Body of pancreas (tissue), 4 donors: Measurements from ENCODE around the gene CDH4. TPM values are rescaled to one million over a fixed set of nuclear protein-coding genes. Genes with fewer than 3 reads are reported as not detected.
"Not testable (repeated sequence)": the region's sequence is repeated elsewhere in the genome, so short reads cannot be mapped to it uniquely, and the experiment has no call there.

ENCODE experiments used
- ATAC-seq: fragments of 150-250 bp; one replicate; pipeline ENCODE4 v1.9.1; 2016
- DNase-seq, 4 donors: peaks; one replicate each; pipeline ENCODE4 v3.0.0-alpha.2; 2019
- H3K27ac ChIP-seq, 4 donors: fragments of 200-600 bp; sonication (generic); 1 replicate in 3 of 4; 2 replicates in 1 of 4; pipeline versions ENCODE4 v1.5.1 to v1.6.1; 2016 to 2019; ENCODE audit warnings: mild to moderate bottlenecking in 1 of 4, mixed read lengths in 1 of 4, moderate library complexity in 1 of 4
- H3K27me3 ChIP-seq, 2 donors: fragments of 200-600 bp; sonication (generic); one replicate each; pipeline ENCODE4 v1.6.0; 2016; ENCODE audit warnings: mild to moderate bottlenecking in 1 of 2
- H3K36me3 ChIP-seq, 2 donors: fragments of 200-600 bp; sonication (generic); replicated peaks in 1 of 2; 2 replicates each; pipeline ENCODE4 v1.5.1; 2016; ENCODE audit warnings: low read depth in 2 of 2; ENCODE audit not compliant: insufficient read depth in 1 of 2
- H3K4me1 ChIP-seq: fragments of 200-600 bp; sonication (generic); one replicate; pipeline ENCODE4 v1.6.0; 2016
- H3K4me3 ChIP-seq, 2 donors: fragments of 200-600 bp; sonication (generic); 1 replicate in 1 of 2; 2 replicates in 1 of 2; pipeline ENCODE4 v1.5.1; 2016 to 2019
- H3K9me3 ChIP-seq, 3 donors: fragments of 200-600 bp; sonication (generic); 1 replicate in 2 of 3; 2 replicates in 1 of 3; pipeline ENCODE4 v1.5.1; 2016
- POLR2A ChIP-seq, 3 donors: fragments of 450-650 bp; IDR thresholded peaks; one replicate each; pipeline ENCODE4 v1.6.1; 2016; ENCODE audit warnings: antibody characterized with exemption in 3 of 3, mild to moderate bottlenecking in 2 of 3
- WGBS, 2 donors: methylation state at CpG; one replicate each; pipeline ENCODE4 v1.1.5; 2017; 5-methylcytosine and 5-hydroxymethylcytosine counted together
- intact Hi-C: fragments of 100-400 bp; cut with DNase I; formaldehyde crosslinking; loops from one replicate; pipeline ENCODE4 v1.15.1; 2023
- total RNA-seq, 2 donors: library from RNA; depleted of rRNA; stranded (reverse); fragments of >200 nt; gene quantifications; one replicate each; pipeline ENCODE4 v1.1.0, GENCODE V29; 2016
- TF ChIP-seq, protein P1 (sequence below), 7 experiments: fragments of 450-650 bp in 4 of 7; fragments of 200-600 bp in 3 of 7; sonication (generic) in 3 of 7; IDR thresholded peaks; one replicate each; pipeline ENCODE4 v1.5.1; 2016 to 2019; ENCODE audit warnings: antibody characterized with exemption in 7 of 7

The CDH4 gene
- total RNA-seq, 2 donors from 2014 or later, result 0.33 to 0.52 TPM

DNA sequence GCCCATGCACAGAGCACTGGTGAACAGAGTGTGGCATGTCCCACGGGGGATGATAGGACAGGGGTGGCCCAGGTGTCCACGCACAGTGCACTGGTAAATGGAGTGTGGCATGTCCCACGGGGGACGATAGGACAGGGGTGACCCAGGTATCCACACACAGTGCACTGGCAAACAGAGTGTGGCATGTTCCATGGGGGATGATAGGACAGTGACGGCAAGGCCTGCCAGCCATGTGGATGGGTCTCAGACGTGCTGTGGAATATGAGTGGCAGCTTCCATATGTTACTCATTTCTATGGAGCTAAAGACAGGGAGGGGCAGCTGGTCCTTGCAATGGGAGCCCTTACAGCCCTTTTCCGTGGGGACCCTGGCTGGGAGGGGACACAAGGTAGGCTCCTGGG lies 168.7 kb downstream of the CDH4 start:
- ATAC-seq, result no peak

DNA sequence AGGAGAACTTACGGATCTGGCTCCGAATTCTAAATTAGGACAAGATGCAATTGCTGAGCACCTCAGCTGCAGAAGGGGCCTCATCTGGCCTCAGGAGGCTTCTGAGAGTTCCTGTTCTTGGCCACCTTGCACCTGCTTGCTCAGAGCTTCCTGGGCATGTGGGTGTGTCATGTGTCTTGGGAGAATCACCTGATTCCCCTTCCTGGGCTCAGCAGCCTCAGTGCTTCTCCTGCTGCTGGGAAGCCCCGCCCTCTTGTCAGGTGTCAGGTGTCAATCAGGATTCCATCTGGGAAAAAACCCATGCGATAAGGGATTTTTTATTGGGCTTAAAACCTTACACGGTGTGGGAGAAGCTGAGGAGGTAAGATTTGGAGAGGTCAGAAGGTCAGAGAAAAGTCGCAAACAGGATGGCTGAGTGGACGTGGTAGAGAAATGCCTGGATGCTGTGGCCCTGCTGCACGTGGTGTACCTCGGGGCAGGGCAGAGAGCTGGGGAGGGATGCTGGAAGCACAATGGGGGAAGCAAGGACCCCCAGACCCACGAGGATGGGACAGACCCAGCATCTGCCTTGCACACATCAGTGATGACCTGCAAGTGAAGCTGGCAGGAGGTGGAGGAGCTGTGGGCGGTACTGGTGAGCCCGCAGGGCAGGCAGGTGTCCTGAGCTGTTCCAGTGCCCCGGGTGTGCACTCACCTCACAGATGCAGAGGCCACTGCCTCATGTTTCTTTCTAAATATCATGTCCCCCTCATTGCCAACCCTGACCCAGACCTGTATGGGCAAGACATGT lies 170.8 kb downstream of the CDH4 start:
- intact Hi-C loops, result no loop called here
- no peaks in the 10 kb centered on the region for H3K9me3 ChIP-seq
- no peak for TF ChIP-seq POLR2A (IDR thresholded peaks at IDR 0.05)
- TF ChIP-seq, protein P1, sequence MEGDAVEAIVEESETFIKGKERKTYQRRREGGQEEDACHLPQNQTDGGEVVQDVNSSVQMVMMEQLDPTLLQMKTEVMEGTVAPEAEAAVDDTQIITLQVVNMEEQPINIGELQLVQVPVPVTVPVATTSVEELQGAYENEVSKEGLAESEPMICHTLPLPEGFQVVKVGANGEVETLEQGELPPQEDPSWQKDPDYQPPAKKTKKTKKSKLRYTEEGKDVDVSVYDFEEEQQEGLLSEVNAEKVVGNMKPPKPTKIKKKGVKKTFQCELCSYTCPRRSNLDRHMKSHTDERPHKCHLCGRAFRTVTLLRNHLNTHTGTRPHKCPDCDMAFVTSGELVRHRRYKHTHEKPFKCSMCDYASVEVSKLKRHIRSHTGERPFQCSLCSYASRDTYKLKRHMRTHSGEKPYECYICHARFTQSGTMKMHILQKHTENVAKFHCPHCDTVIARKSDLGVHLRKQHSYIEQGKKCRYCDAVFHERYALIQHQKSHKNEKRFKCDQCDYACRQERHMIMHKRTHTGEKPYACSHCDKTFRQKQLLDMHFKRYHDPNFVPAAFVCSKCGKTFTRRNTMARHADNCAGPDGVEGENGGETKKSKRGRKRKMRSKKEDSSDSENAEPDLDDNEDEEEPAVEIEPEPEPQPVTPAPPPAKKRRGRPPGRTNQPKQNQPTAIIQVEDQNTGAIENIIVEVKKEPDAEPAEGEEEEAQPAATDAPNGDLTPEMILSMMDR (IDR thresholded peaks at IDR 0.05), result no peak
- no peak for ATAC-seq
- no peak overlapping the region for H3K27ac ChIP-seq
- DNase-seq, result no peak
- no peaks in the 10 kb centered on the region for H3K4me1 ChIP-seq
- WGBS, 2 donors, result 34 to 45% methylated on average over 11 to 13 of the region's 13 CpGs
- no peaks in the 10 kb centered on the region for H3K36me3 ChIP-seq
- H3K4me3 ChIP-seq, result no peak overlapping the region
- no peaks in the 10 kb centered on the region for H3K27me3 ChIP-seq

More for the DNA sequence above, 168.7 kb downstream of the CDH4 start:
- Histone ChIP-seq H3K27ac (no peak overlapping the region), H3K4me3 (no peak overlapping the region), H3K4me1 (no peaks in the 10 kb centered on the region), H3K27me3 (no peaks in the 10 kb centered on the region), H3K9me3 (no peaks in the 10 kb centered on the region), H3K36me3 (no peaks in the 10 kb centered on the region)
- WGBS, 2 donors, result 72 to 73% methylated on average over 7 of the region's 7 CpGs
- no peak for DNase-seq
- TF ChIP-seq POLR2A (IDR thresholded peaks at IDR 0.05), result no peak
- TF ChIP-seq, protein P1 (IDR thresholded peaks at IDR 0.05), result no peak
- intact Hi-C loops, result no loop called here

DNA sequence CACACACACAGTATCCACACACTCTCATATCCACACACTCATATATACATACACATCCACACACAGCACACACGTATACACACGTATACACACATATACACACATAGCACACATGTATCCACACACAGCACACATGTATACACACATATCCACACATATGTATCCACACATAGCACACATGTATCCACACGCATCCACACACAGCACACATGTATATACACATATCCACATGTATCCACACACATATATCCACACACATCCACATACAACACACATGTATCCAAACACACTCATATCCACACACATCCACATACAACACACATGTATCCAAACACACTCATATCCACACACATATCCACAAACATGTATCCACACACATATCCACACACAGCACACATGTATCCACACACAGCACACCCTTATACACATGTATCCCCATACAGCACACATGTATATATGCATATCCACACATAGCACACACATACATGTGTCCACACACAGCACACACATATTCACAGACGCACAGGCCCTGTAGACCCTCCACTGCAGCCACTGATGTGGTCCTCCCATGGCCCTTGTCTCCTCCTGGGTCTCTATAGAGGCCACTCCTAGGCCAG lies 172.1 kb downstream of the CDH4 start:
- no peak overlapping the region for H3K27ac ChIP-seq
- no peak for ATAC-seq

DNA sequence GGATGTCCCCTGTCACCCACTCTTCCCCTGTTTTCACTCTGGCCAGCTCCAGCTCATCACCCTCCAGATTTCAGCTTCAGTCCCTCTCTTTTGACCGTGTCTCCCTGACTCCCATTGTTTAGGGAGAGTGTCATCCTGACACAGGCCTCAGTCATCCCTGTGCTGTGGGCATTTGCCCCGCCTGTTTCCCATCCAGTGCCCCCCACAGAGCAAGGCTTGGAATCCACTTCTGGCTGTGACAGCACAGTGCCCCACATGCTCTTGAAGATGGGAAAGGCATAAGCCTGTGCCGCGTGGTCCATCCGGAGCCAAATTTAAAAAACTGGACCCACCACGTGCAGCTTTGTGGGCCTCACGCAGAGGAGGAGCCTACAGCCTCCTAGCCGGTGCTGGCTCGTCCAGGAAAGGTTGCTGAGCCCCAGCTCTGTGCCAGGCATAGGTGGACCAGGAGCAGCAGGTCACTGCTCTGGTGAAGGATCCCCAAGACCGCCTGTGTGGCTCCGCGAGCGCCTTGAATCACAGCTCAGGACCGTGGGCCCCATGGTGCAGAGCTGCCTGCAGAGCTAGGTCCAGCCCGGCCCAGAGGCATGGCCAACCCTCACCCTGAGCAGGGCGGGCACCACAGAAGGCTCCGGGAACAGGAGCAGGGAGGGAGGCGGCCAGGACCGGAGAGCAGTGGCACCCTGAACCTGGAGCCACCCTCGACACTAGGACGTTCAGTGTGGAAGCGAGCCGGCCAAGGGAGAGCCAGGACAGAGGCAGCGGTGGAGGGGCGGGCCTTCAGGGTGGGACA lies 172.8 kb downstream of the CDH4 start:
- Histone ChIP-seq H3K4me1 (no peaks in the 10 kb centered on the region), H3K27ac (no peak overlapping the region), H3K4me3 (no peak overlapping the region), H3K36me3 (no peaks in the 10 kb centered on the region), H3K27me3 (no peaks in the 10 kb centered on the region), H3K9me3 (no peaks in the 10 kb centered on the region)
- DNase-seq (no peak), ATAC-seq (no peak)
- intact Hi-C loops, result no loop called here
- WGBS, 2 donors, result 81 to 83% methylated on average over 17 to 25 of the region's 25 CpGs
- TF ChIP-seq POLR2A (IDR thresholded peaks at IDR 0.05), result no peak
- TF ChIP-seq, protein P1 (IDR thresholded peaks at IDR 0.05), result no peak

More for the DNA sequence above, 172.1 kb downstream of the CDH4 start:
- Histone ChIP-seq H3K4me3 (no peak overlapping the region), H3K4me1 (no peaks in the 10 kb centered on the region), H3K27me3 (no peaks in the 10 kb centered on the region), H3K9me3 (no peaks in the 10 kb centered on the region), H3K36me3 (no peaks in the 10 kb centered on the region)
- intact Hi-C loops, result no loop called here
- no peak for DNase-seq
- TF ChIP-seq POLR2A (IDR thresholded peaks at IDR 0.05), result no peak
- WGBS, 2 donors, result 61 to 69% methylated on average over 4 of the region's 4 CpGs

DNA sequence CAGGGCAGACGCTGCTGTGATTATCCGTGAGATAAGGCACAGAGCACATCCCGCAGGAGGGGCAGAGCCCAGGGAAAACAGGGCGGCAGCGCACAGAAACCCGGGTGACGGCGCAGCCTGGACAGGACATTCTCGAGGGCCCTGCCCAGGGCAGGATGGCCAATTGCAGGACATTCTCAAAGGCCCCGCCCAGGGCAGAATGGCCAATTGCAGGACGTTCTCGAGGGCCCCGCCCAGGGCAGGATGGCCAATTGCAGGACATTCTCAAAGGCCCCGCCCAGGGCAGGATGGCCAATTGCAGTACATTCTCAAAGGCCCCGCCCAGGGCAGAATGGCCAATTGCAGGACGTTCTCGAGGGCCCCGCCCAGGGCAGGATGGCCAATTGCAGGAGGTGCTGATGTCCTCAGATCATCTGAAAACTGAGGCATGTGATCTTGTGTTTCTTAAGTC lies 173.5 kb downstream of the CDH4 start:
- H3K4me1 ChIP-seq, intact Hi-C loops, H3K27ac ChIP-seq, DNase-seq, H3K27me3 ChIP-seq, H3K36me3 ChIP-seq, ATAC-seq, H3K9me3 ChIP-seq, H3K4me3 ChIP-seq: not testable (repeated sequence)
- WGBS, 2 donors, result 69 to 88% methylated on average over 11 to 13 of the region's 18 CpGs
